HEK293 (cell line): ENCODE measurements around the gene ATP6V0B.
A peak's percentile ranks its signal among the peaks of the same experiment; 100 is the strongest.

Experiments used
- GFI1B ChIP-seq: fragments of 450-650 bp; formaldehyde crosslinking; IDR thresholded peaks from 2 replicates; pipeline ENCODE4 v1.5.1; 2016; ENCODE audit warnings: missing biosample characterization, missing genetic modification characterization
- HOXA7 ChIP-seq: sonication (generic); formaldehyde crosslinking; IDR thresholded peaks from 2 replicates; pipeline ENCODE4 v1.8.1; 2022; ENCODE audit warnings: missing genetic modification reagents, borderline replicate concordance
- REST ChIP-seq: fragments of 450-650 bp; formaldehyde crosslinking; IDR thresholded peaks from 2 replicates; pipeline ENCODE4 v1.5.1; 2016; ENCODE audit warnings: missing biosample characterization, missing genetic modification characterization
- SETDB1 ChIP-seq: IDR thresholded peaks from one replicate; pipeline ENCODE4 v1.6.1; 2017; ENCODE audit warnings: mild to moderate bottlenecking, low read length, moderate library complexity, mixed read lengths; ENCODE audit not compliant: insufficient read length
- YY2 ChIP-seq: fragments of 450-650 bp; formaldehyde crosslinking; IDR thresholded peaks from 2 replicates; pipeline ENCODE4 v1.5.1; 2016; ENCODE audit warnings: missing biosample characterization, missing genetic modification characterization
- ZBTB6 ChIP-seq: fragments of 450-650 bp; formaldehyde crosslinking; IDR thresholded peaks from 2 replicates; pipeline ENCODE4 v1.5.1; 2017; ENCODE audit warnings: missing biosample characterization, missing genetic modification characterization
- ZBTB8A ChIP-seq: fragments of 450-650 bp; formaldehyde crosslinking; IDR thresholded peaks from 2 replicates; pipeline ENCODE4 v1.5.1; 2016; ENCODE audit warnings: missing biosample characterization, missing genetic modification characterization
- ZIC2 ChIP-seq: fragments of 450-650 bp; formaldehyde crosslinking; IDR thresholded peaks from 2 replicates; pipeline ENCODE4 v1.5.1; 2016; ENCODE audit warnings: missing biosample characterization, missing genetic modification characterization
- ZNF112 ChIP-seq: fragments of 450-650 bp; formaldehyde crosslinking; IDR thresholded peaks from 2 replicates; pipeline ENCODE4 v1.5.0; 2017; ENCODE audit warnings: missing biosample characterization, missing genetic modification characterization
- ZNF140 ChIP-seq: fragments of 450-650 bp; formaldehyde crosslinking; IDR thresholded peaks from 2 replicates; pipeline ENCODE4 v1.5.1; 2016; ENCODE audit warnings: missing biosample characterization, missing genetic modification characterization
- ZNF239 ChIP-seq: fragments of 450-650 bp; formaldehyde crosslinking; IDR thresholded peaks from 2 replicates; pipeline ENCODE4 v1.5.1; 2016; ENCODE audit warnings: missing biosample characterization, missing genetic modification characterization
- ZNF274 ChIP-seq, 2 experiments: fragments of 200-500 bp in 1 of 2; fragments of 450-650 bp in 1 of 2; sonication (Bioruptor generic) in 1 of 2; formaldehyde crosslinking in 1 of 2; IDR thresholded peaks; 2 replicates each; pipeline versions ENCODE4 v1.5.1 to v1.6.1; 2014 to 2016; ENCODE audit warnings: borderline replicate concordance in 1 of 2, inconsistent platforms in 1 of 2, low read length in 1 of 2, missing biosample characterization in 1 of 2, missing genetic modification characterization in 1 of 2
- ZNF292 ChIP-seq: fragments of 450-650 bp; formaldehyde crosslinking; IDR thresholded peaks from 2 replicates; pipeline ENCODE4 v1.5.1; 2016; ENCODE audit warnings: low read depth, missing biosample characterization, missing genetic modification characterization, borderline replicate concordance
- ZNF311 ChIP-seq: fragments of 450-650 bp; formaldehyde crosslinking; IDR thresholded peaks from 2 replicates; pipeline ENCODE4 v1.5.1; 2017; ENCODE audit warnings: missing biosample characterization, missing genetic modification characterization, borderline replicate concordance
- ZNF37A ChIP-seq: fragments of 450-650 bp; IDR thresholded peaks from 2 replicates; pipeline ENCODE4 v1.5.1; 2018; ENCODE audit warnings: missing biosample characterization, missing genetic modification characterization
- ZNF416 ChIP-seq: fragments of 450-650 bp; formaldehyde crosslinking; IDR thresholded peaks from 2 replicates; pipeline ENCODE4 v1.5.1; 2016; ENCODE audit warnings: missing biosample characterization, missing genetic modification characterization
- ZNF48 ChIP-seq: fragments of 450-650 bp; formaldehyde crosslinking; IDR thresholded peaks from 2 replicates; pipeline ENCODE4 v1.5.1; 2016; ENCODE audit warnings: missing biosample characterization, missing genetic modification characterization
- ZNF510 ChIP-seq: fragments of 450-650 bp; formaldehyde crosslinking; IDR thresholded peaks from 2 replicates; pipeline ENCODE4 v1.5.1; 2018; ENCODE audit warnings: mild to moderate bottlenecking, missing genetic modification characterization, missing biosample characterization; ENCODE audit not compliant: insufficient replicate concordance
- ZNF518A ChIP-seq: fragments of 450-650 bp; formaldehyde crosslinking; conservative IDR thresholded peaks from 2 replicates; pipeline ENCODE4 v1.5.1; 2016; ENCODE audit warnings: low read depth, missing biosample characterization, missing genetic modification characterization
- ZNF624 ChIP-seq: fragments of 450-650 bp; formaldehyde crosslinking; IDR thresholded peaks from 2 replicates; pipeline ENCODE4 v1.5.1; 2017; ENCODE audit warnings: missing biosample characterization, missing genetic modification characterization
- ZNF791 ChIP-seq: fragments of 450-650 bp; formaldehyde crosslinking; IDR thresholded peaks from 2 replicates; pipeline ENCODE4 v1.5.1; 2016; ENCODE audit warnings: missing biosample characterization, missing genetic modification characterization
- ZSCAN23 ChIP-seq: fragments of 450-650 bp; formaldehyde crosslinking; IDR thresholded peaks from 2 replicates; pipeline ENCODE4 v1.5.1; 2016; ENCODE audit warnings: missing biosample characterization, missing genetic modification characterization
- ZSCAN30 ChIP-seq: fragments of 450-650 bp; IDR thresholded peaks from 2 replicates; pipeline ENCODE4 v1.5.1; 2018; ENCODE audit warnings: missing biosample characterization, mild to moderate bottlenecking, missing genetic modification characterization, moderate library complexity
- TF ChIP-seq, protein P1 (sequence below): fragments of 450-650 bp; formaldehyde crosslinking; IDR thresholded peaks from 2 replicates; pipeline ENCODE4 v1.5.1; 2017; ENCODE audit warnings: missing biosample characterization, missing genetic modification characterization
- TF ChIP-seq, protein P2 (sequence below): fragments of 450-650 bp; formaldehyde crosslinking; IDR thresholded peaks from 2 replicates; pipeline ENCODE4 v1.5.1; 2016; ENCODE audit warnings: missing biosample characterization, missing genetic modification characterization

The ATP6V0B gene

GRCh38 chr1:43946236-43947060 is 28.3 kb upstream of the ATP6V0B start, which contains the start of gene IPO13 (continued):
- TF ChIP-seq ZNF112 (tag by site-specific recombination) (no peak), ZNF48 (tag by site-specific recombination) (no peak), ZNF37A (tag by site-specific recombination) (no peak), YY2 (tag by site-specific recombination) (peak; percentile 94), ZNF311 (tag by site-specific recombination) (no peak), ZIC2 (peak; percentile 93), ZNF239 (tag by site-specific recombination) (no peak; the same call in 1 of the 2 replicates), SETDB1 (no peak), ZNF140 (no peak), ZSCAN23 (tag by site-specific recombination) (0 out of 2 replicates have a peak, but pooled peaks have one; percentile 16), ZNF292 (no peak), ZNF510 (tag by site-specific recombination) (no peak), ZNF624 (tag by site-specific recombination) (no peak), ZNF274 (IDR thresholded peaks at IDR 0.05; ENCODE audit: low read length) (no peak), ZNF274 (tag by site-specific recombination; IDR thresholded peaks at IDR 0.05; ENCODE audit: borderline replicate concordance) (no peak), ZNF416 (tag by site-specific recombination) (no peak), ZBTB8A (tag by site-specific recombination) (peak; percentile 91), ZBTB6 (tag by site-specific recombination) (peak; percentile 39; the same call in 1 of the 2 replicates), ZSCAN30 (tag by site-specific recombination) (peak; percentile 65), GFI1B (tag by site-specific recombination) (no peak), HOXA7 (CRISPR knock-in tag) (no peak), ZNF518A (tag by site-specific recombination) (0 out of 2 replicates have a peak, but pooled peaks have one; percentile 43), REST (tag by site-specific recombination) (peak; percentile 99), ZNF791 (no peak)
- TF ChIP-seq, protein P1, sequence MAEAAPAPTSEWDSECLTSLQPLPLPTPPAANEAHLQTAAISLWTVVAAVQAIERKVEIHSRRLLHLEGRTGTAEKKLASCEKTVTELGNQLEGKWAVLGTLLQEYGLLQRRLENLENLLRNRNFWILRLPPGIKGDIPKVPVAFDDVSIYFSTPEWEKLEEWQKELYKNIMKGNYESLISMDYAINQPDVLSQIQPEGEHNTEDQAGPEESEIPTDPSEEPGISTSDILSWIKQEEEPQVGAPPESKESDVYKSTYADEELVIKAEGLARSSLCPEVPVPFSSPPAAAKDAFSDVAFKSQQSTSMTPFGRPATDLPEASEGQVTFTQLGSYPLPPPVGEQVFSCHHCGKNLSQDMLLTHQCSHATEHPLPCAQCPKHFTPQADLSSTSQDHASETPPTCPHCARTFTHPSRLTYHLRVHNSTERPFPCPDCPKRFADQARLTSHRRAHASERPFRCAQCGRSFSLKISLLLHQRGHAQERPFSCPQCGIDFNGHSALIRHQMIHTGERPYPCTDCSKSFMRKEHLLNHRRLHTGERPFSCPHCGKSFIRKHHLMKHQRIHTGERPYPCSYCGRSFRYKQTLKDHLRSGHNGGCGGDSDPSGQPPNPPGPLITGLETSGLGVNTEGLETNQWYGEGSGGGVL = peak; percentile 41; the same call in 1 of the 2 replicates
- TF ChIP-seq, protein P2, sequence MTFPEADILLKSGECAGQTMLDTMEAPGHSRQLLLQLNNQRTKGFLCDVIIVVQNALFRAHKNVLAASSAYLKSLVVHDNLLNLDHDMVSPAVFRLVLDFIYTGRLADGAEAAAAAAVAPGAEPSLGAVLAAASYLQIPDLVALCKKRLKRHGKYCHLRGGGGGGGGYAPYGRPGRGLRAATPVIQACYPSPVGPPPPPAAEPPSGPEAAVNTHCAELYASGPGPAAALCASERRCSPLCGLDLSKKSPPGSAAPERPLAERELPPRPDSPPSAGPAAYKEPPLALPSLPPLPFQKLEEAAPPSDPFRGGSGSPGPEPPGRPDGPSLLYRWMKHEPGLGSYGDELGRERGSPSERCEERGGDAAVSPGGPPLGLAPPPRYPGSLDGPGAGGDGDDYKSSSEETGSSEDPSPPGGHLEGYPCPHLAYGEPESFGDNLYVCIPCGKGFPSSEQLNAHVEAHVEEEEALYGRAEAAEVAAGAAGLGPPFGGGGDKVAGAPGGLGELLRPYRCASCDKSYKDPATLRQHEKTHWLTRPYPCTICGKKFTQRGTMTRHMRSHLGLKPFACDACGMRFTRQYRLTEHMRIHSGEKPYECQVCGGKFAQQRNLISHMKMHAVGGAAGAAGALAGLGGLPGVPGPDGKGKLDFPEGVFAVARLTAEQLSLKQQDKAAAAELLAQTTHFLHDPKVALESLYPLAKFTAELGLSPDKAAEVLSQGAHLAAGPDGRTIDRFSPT (tag by site-specific recombination) = no peak; the same call in 1 of the 2 replicates
